ENCODE results near the gene OR56A4.

OR56A4 gene

DNA sequence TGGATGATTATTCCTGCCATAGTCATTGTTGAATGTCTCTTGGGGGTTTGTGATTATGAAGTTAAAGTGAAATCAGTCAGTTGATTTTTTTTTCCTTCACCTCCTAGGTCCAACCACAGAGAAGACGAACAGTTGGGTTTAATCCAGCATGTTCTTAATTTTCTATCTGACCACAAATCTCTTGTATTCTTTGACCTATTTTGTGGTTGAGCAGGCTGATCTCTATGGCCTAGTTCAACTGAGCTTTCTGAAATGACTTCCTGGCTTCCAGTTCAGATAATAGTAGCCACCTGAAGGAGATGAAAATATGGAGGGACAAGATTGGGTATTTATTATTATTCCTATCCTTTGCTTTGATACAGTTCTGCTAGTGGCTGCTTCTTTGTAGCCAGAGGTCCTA, 33.2 kb downstream of the OR56A4 start:
- DNase-seq, result no peak
- H3K27me3 ChIP-seq (replicated peaks; ENCODE audit: insufficient read depth, low read length), result no peaks in the 10 kb centered on the region
- no peaks in the 10 kb centered on the region for H4K20me1 ChIP-seq (ENCODE audit: insufficient read depth, low read length)
- H3K9me2 ChIP-seq (replicated peaks; ENCODE audit: insufficient read depth, low read length), result no peaks in the 10 kb centered on the region
- no peak overlapping the region for H3K4me2 ChIP-seq (ENCODE audit: low read depth, low read length)
- H3K79me2 ChIP-seq (ENCODE audit: low read length), result no peaks in the 10 kb centered on the region
- H3K36me3 ChIP-seq (replicated peaks; ENCODE audit: insufficient read depth, low read length), result no peaks in the 10 kb centered on the region
- H3K4me1 ChIP-seq (ENCODE audit: low read length), result no peaks in the 10 kb centered on the region
- H3K9me3 ChIP-seq (replicated peaks; ENCODE audit: insufficient read depth, low read length), result no peaks in the 10 kb centered on the region
- no peak overlapping the region for H2AFZ ChIP-seq (ENCODE audit: low read length)
- H3F3A ChIP-seq (ENCODE audit: insufficient read depth, low read length), result no peaks in the 10 kb centered on the region
- no peak overlapping the region for H3K4me3 ChIP-seq (ENCODE audit: low read length)
- no peak overlapping the region for H3K27ac ChIP-seq (ENCODE audit: low read length)
- TF ChIP-seq EZH2phosphoT487 (IDR thresholded peaks at IDR 0.05; ENCODE audit: low read length) (no peak), EZH2 (optimal IDR thresholded peaks at IDR 0.05; ENCODE audit: low read depth, low read length) (no peak)
- TF ChIP-seq, protein P1, sequence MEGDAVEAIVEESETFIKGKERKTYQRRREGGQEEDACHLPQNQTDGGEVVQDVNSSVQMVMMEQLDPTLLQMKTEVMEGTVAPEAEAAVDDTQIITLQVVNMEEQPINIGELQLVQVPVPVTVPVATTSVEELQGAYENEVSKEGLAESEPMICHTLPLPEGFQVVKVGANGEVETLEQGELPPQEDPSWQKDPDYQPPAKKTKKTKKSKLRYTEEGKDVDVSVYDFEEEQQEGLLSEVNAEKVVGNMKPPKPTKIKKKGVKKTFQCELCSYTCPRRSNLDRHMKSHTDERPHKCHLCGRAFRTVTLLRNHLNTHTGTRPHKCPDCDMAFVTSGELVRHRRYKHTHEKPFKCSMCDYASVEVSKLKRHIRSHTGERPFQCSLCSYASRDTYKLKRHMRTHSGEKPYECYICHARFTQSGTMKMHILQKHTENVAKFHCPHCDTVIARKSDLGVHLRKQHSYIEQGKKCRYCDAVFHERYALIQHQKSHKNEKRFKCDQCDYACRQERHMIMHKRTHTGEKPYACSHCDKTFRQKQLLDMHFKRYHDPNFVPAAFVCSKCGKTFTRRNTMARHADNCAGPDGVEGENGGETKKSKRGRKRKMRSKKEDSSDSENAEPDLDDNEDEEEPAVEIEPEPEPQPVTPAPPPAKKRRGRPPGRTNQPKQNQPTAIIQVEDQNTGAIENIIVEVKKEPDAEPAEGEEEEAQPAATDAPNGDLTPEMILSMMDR (IDR thresholded peaks at IDR 0.05; ENCODE audit: low read length), result no peak
- no peak overlapping the region for H3K9ac ChIP-seq (ENCODE audit: low read length)

DNA sequence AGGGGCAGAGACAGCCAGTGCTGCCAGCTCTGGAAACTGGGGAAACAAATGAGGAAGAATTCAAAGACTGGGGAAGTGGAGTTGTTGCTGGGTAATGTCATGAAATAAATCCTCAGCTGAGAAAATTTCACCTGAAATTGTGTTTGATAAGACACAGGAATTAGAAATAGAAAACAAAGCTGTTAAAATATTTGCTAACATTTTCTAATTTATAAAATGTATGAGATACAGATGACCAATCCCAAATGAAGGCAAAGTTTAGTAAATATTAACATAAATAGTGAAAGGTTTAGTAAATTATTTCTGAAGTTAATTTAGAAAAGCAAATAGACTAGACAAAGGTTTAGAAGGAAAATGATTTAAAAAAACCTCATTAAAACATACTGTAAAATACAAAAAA, 38.4 kb downstream of the OR56A4 start, which contains the start of gene OR56A5:
TSS of gene OR56A5 (minus strand) at position 101 of the 400 bp plus-strand sequence. CDS start at position 101, 0 bp downstream.
- TF ChIP-seq, protein P1 (IDR thresholded peaks at IDR 0.05; ENCODE audit: low read length), result no peak
- TF ChIP-seq EZH2 (optimal IDR thresholded peaks at IDR 0.05; ENCODE audit: low read depth, low read length), result no peak
- TF ChIP-seq EZH2phosphoT487 (IDR thresholded peaks at IDR 0.05; ENCODE audit: low read length), result no peak
- H3K79me2 ChIP-seq (ENCODE audit: low read length), result no peaks in the 10 kb centered on the region
- H3K27me3 ChIP-seq (replicated peaks; ENCODE audit: insufficient read depth, low read length), result no peaks in the 10 kb centered on the region
- H3K27ac ChIP-seq (ENCODE audit: low read length), result no peak within 1 kb of the TSS
- no peaks in the 10 kb centered on the region for H3F3A ChIP-seq (ENCODE audit: insufficient read depth, low read length)
- DNase-seq, result no peak
- no peaks in the 10 kb centered on the region for H3K9me3 ChIP-seq (replicated peaks; ENCODE audit: insufficient read depth, low read length)
- H3K9ac ChIP-seq (ENCODE audit: low read length), result no peak within 1 kb of the TSS
- H3K4me2 ChIP-seq (ENCODE audit: low read depth, low read length), result no peak within 1 kb of the TSS
- H3K4me1 ChIP-seq (ENCODE audit: low read length), result no peaks in the 10 kb centered on the region
- H4K20me1 ChIP-seq (ENCODE audit: insufficient read depth, low read length), result no peaks in the 10 kb centered on the region
- H2AFZ ChIP-seq (ENCODE audit: low read length), result no peak within 1 kb of the TSS
- no peak within 1 kb of the TSS for H3K4me3 ChIP-seq (ENCODE audit: low read length)
- no peaks in the 10 kb centered on the region for H3K9me2 ChIP-seq (replicated peaks; ENCODE audit: insufficient read depth, low read length)
- H3K36me3 ChIP-seq (replicated peaks; ENCODE audit: insufficient read depth, low read length), result no peaks in the 10 kb centered on the region

DNA sequence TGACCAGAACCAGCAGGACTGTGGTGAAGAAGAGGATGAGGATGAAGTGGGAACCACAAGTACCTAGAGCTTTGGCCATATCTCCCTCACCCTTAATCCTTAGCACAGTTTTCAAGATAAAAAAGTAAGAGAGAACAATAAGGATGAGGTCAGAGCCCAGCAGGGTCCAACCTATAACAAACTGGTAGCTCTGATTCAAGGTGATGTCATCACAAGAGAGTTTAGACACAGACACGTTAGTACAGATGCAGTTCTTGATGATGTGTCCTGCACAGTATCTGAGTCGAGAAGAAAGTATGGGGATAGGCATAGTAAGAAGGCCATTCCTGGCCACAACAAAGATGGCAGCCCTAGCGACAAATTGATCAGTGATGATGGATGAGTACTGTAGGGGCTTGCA, 39.0 kb downstream of the OR56A4 start:
- TF ChIP-seq EZH2 (optimal IDR thresholded peaks at IDR 0.05; ENCODE audit: low read depth, low read length), result no peak
- TF ChIP-seq, protein P1 (IDR thresholded peaks at IDR 0.05; ENCODE audit: low read length), result no peak
- TF ChIP-seq EZH2phosphoT487 (IDR thresholded peaks at IDR 0.05; ENCODE audit: low read length), result no peak
- Histone ChIP-seq H3K9me2 (replicated peaks; ENCODE audit: insufficient read depth, low read length) (no peaks in the 10 kb centered on the region), H3K4me1 (ENCODE audit: low read length) (no peaks in the 10 kb centered on the region), H3K79me2 (ENCODE audit: low read length) (no peaks in the 10 kb centered on the region), H3K27me3 (replicated peaks; ENCODE audit: insufficient read depth, low read length) (no peaks in the 10 kb centered on the region), H3K27ac (ENCODE audit: low read length) (no peak overlapping the region), H4K20me1 (ENCODE audit: insufficient read depth, low read length) (no peaks in the 10 kb centered on the region), H3K9me3 (replicated peaks; ENCODE audit: insufficient read depth, low read length) (no peaks in the 10 kb centered on the region), H2AFZ (ENCODE audit: low read length) (no peak overlapping the region), H3K9ac (ENCODE audit: low read length) (no peak overlapping the region), H3K4me2 (ENCODE audit: low read depth, low read length) (no peak overlapping the region), H3K36me3 (replicated peaks; ENCODE audit: insufficient read depth, low read length) (no peaks in the 10 kb centered on the region), H3F3A (ENCODE audit: insufficient read depth, low read length) (no peaks in the 10 kb centered on the region), H3K4me3 (ENCODE audit: low read length) (no peak overlapping the region)
- no peak for DNase-seq
